Activated T-helper 1 cell treated with anti-CD3 and anti-CD28 coated beads, Interleukin-2, amount 50 U/mL, for 16 hours (primary cell): ENCODE results near the gene C3orf52.

Experiments used
- DNase-seq, 2 donors: peaks; one replicate each; pipeline ENCODE4 v3.0.0-alpha.2; 2020; ENCODE audit warnings: low read depth in 1 of 2, low spot score in 1 of 2

Gene C3orf52

DNA sequence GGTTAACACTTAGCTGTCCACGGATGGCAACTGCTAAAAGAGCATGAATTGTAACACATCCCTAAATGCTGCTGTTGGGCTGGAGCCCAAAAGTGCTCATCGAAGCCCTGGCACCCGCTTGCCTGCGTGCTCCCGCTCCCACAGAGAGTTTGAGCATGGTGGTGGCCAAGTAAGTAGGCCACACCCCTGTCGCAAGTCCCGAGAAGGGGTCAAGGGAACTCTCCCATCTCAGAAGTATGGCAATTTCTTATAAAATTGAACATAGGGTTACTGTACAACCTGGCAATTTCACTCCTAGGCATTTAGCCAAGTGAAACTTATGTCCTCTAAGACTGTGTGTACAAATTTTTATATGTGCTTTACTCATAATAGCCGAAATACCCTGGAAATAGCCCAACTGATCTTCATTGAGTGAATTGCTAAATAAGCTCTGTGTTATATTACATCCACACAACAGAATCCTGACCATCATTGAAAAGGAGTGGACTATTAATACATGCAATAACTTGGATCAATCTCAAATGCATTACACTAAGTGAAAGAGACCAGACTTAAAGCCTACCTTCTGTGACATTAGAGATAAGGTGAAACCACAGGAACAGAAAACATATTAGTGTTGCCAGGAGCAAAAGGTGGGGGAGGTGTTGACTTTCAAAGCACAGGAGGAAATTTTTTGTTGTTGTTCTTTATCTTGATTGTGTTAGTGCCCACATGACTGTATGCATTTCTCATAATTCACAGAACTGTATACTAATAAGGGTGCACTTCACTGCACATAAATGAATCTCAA, 48.3 kb downstream of the C3orf52 start:
- DNase-seq = no peak

DNA sequence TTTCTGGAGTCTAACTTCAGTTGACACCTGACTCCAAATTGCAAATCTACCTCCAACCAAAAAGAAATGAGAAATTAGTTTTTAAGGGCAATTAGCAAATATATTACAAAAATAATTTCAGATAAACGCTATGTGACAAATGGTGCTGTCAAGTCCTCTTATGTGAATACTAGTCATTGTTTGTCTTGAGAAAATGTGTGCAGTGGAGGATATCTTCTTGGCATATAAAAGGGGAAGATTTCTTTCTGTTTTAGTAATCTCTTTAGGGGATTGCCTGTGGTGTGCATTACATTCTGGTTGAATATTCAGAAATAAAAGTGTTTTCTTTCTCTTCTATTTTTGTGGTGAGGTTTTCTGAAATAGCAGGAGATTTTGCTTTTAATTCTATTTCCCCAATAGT, 49.9 kb downstream of the C3orf52 start:
- DNase-seq = no peak

DNA sequence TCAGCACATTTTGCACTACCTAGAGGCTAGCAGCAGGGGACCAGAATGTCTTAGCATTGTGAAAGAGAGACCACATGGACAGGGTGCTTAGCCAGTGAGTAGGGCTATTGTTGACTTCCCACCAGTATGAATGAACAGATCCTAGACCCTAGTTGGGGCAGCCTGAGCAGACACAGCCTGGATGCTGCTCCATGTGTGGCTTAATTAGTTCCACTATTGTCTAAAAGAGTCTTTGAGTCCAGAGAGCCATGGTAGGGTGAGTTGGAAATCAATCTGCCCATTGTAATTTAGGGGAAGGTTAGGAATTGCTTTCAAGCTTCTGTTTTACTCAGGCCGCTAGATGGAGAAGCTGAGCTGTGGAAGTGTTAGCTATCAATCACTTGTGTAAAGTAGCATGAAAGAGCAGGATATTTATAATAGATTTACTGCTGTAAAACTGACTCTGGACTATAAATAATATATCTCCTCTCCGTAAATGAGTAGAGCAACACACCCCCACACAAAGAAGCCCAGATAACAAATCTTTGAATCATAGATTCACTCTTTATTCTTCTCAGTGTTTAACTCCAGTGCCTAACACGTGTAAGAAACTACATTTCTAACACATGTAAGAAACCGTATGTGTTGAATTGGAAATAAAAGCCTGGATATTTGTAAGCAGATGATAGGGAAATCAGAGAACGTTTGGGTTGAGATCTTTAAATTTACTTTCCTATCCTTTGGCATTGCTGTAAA, 50.9 kb downstream of the C3orf52 start:
- no peak for DNase-seq

DNA sequence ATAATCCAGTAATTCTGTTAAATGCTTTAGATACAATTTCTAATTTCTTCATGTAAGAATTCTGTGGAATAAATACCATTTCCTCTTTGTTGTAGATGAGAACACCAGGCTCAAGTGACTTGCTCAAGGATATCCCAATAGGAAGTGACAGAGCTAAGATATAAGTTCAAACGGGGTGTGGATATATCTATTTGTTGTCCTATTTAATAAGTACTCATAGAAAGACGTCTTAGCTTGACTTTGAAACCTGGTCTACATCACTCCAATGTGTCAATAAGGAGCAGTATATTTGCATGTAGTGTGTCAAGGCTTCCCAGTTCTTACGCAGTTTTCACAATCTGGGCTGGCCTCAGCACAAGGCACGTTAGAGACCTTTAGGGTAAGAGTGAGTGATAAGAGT, 51.6 kb downstream of the C3orf52 start:
- DNase-seq = no peak

DNA sequence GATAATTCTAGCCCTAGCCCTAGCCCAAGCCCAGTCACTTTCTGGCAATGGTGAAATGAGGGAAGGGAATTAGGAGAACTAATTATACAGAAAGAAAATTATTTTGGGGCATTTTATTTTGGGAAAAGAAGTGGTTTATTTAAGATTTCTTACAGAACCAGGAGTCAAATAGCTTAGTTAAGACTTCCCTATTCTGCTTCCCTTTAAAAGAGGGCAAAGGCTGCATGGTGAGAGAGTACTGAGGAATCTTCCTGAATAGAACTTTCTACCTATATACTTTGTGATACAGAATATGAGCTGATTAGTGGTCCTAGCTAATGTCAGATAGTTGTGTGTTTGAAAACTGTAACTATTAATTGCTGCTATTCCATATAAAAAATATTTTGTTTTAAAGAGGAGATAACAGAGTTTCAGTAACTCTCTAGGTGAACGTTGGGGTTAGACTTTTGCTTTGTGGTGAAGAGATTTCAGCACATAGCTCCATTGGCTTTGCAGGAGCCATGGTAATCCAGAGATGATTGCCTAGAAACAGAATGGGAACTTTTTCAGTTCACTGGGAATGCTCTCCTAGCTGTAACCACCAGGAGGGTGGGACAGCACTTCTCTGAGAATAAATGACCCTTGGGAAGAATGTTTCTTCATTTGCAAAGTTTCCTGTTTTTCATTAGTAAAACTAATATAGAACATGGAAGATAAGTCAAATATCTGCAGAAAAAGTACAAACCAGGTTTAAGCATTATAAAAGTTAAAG, 52.2 kb downstream of the C3orf52 start:
- DNase-seq = no peak

DNA sequence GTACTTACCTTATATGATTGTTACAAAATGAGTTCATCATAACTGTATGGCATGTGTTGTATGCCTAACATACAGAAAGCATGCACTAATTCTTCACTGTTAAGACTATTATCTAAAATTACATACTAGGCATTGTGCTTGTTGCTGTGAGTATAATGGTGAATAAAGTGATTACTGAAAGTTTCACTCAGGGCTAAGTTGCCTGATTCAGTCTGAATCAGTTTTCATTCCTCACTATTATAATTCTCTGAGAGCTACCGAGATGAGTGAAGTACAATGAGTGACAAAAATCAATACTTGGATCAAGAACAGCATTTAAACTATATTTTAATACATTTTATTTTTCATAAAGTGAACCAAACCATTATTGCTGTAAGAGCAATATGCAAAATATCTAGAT, 54.4 kb downstream of the C3orf52 start:
- DNase-seq = no peak

DNA sequence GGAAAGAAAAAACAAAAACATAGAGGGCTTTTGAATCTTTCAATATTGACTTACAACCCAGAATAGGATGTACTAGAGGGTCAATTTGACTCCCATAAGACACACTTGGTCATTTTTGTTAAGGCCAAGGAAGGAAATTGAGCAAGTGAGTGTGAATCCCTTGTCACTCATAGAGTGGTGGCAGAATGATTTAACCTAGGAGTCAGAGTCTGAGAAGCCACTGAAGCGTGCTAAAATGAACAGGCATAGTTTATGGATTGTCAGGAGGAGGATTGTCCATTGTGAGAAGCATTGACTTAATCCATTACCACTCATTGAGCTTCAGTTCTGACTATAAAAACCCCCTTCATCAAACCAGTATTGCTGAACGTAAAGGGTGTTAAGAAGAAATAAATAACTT, 55.1 kb downstream of the C3orf52 start:
- DNase-seq = no peak

DNA sequence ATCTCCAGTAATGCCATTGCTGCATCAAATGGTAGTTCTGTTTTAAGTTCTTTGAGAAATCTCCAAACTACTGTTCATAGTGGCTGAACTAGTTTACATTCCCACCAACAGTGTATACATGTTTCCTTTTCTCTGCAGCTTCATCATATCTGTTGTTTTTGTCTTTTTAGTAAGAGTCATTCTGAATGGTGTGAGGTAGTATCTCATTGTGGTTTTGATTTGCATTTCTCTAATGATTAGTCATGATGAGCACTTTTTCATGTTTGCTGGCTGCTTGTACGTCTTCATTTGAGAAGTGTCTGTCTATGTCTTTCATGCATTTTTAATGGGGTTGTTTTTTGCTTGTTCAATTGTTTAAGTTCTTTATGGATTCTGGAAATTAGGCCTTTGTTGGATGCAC, 57.1 kb downstream of the C3orf52 start:
- no peak for DNase-seq

DNA sequence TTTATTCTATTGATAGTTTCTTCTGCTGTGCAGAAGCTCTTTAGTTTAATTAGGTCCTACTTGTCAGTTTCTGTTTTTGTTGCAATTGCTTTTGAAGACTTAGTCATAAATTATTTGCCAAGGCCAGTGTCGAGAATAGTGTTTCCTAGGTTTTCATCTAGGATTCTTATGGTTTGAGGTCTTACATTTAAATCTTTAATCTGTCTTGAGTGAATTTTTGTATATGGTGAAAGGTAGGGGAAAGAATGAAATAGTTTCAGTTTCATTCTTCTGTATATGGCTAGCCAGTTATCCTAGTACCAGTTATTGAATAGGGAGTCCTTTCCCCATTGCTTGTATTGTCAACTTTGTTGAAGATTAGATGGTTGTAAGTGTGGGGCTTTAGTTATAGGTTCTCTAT, 57.5 kb downstream of the C3orf52 start:
- no peak for DNase-seq

DNA sequence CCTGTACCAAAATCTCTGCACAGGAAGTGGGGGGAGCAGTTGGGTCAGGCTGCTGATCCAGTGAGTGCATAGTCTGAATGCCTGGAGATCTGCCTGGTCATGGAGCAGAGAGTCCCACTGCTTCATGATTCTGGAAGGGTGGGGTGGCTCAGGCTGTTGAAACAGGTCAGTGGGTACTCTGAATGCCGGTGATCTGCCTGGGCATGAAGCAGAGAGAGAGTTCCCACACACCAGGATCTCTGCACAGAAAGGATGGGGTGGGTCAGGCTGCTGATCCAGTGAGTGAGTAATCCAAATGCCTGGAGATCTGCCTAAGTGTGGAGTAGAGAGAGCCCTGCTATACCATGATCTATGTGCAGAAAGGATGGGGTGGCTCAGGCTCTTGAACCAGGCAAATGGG, 62.9 kb downstream of the C3orf52 start:
- DNase-seq = no peak

DNA sequence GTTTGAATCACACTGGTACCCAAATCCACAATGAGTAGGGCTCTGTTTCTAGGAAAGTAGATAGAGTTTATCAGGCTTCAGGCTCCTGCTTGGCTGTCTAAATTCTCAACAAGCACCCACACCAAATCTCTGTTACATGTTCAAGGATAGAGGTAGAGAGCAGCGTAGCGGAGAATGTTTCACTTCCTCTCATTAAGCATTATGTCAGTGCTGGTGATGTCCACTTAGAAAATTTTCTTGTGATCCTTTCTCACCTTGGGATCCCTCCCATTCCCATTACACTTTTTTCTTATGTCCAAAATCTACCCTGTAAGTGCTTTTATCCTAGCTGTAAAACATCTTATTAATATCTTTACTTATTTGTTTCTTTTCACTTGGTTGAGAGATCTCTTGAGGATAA, 81.6 kb downstream of the C3orf52 start:
- no peak for DNase-seq
